A549 (cell line): ENCODE data around the gene ELF4. TPM values are rescaled to one million over a fixed set of nuclear protein-coding genes. Genes with fewer than 3 reads are reported as not detected.

Experiments used
- ATAC-seq, 2 experiments: fragments of 200-7000 bp in 1 of 2; fragments of >200 bp in 1 of 2; cut with Nextera tagmentation in 1 of 2; cut with Tn5 transposase in 1 of 2; 3 replicates each; pipeline versions ENCODE4 v1.8.0 to v1.9.1; 2018 to 2020; ENCODE audit warnings: mild to moderate bottlenecking in 1 of 2, moderate library complexity in 1 of 2
- CTCF ChIA-PET: fragments of 300-600 bp; sonication (Branson Sonifier 250); formaldehyde crosslinking; extraction: SDS; loops from one replicate; lab custom pipeline; 2021; ENCODE audit warnings: antibody characterized with exemption, inconsistent platforms; lab: Yijun Ruan, JAX
- POLR2A ChIA-PET: fragments of 350-600 bp; formaldehyde crosslinking; extraction: SDS; loops from one replicate; lab custom pipeline; 2021; ENCODE audit warnings: antibody characterized with exemption, inconsistent platforms; lab: Yijun Ruan, JAX
- DNase-seq, 2 experiments: peaks; one replicate each; pipeline versions ENCODE4 v3.0.0 to v3.0.0-alpha.2; 2011 to 2016; ENCODE audit warnings: low read depth in 1 of 2, low spot score in 1 of 2
- FAIRE-seq: peaks from 2 replicates; lab custom pipeline; 2011; peaks lifted over from hg19 to GRCh38; lab: Jason Lieb, UNC
- H3K27ac ChIP-seq, 2 experiments: fragments of >200 bp; sonication (Bioruptor Twin); formaldehyde crosslinking; 3 replicates each; pipeline ENCODE4 v1.5.1; 2016 to 2017
- H3K4me1 ChIP-seq: fragments of >200 bp; sonication (Bioruptor Twin); formaldehyde crosslinking; 3 replicates; pipeline ENCODE4 v1.6.1; 2016
- H3K4me2 ChIP-seq: fragments of >200 bp; sonication (Bioruptor Twin); formaldehyde crosslinking; 3 replicates; pipeline ENCODE4 v1.6.1; 2016
- H3K4me3 ChIP-seq: fragments of >200 bp; sonication (Bioruptor Twin); formaldehyde crosslinking; 3 replicates; pipeline ENCODE4 v1.5.1; 2016
- H3K9me3 ChIP-seq: fragments of >200 bp; sonication (Bioruptor Twin); formaldehyde crosslinking; 3 replicates; pipeline ENCODE4 v1.6.1; 2016
- BHLHE40 ChIP-seq: IDR thresholded peaks from 2 replicates; pipeline ENCODE4 v1.6.1; 2012; ENCODE audit warnings: low read depth, low read length, inconsistent platforms
- CEBPB ChIP-seq, 2 experiments: fragments of >200 bp in 1 of 2; sonication (Bioruptor Twin) in 1 of 2; formaldehyde crosslinking in 1 of 2; IDR thresholded peaks; 2 replicates each; pipeline ENCODE4 v1.6.1; 2012 to 2016
- EHMT2 ChIP-seq: fragments of 200-600 bp; sonication (generic); IDR thresholded peaks from 2 replicates; pipeline ENCODE4 v1.6.1; 2016; ENCODE audit warnings: antibody characterized with exemption, low read depth, mild to moderate bottlenecking, moderate library complexity
- GATA3 ChIP-seq: IDR thresholded peaks from 2 replicates; pipeline ENCODE4 v1.6.1; 2012; ENCODE audit warnings: borderline replicate concordance
- HEYL ChIP-seq: fragments of 250-450 bp; sonication (Bioruptor Pico); IDR thresholded peaks from 2 replicates; pipeline ENCODE4 v1.8.0; 2021; ENCODE audit warnings: mild to moderate bottlenecking, moderate library complexity
- HOXA7 ChIP-seq: fragments of 250-450 bp; sonication (Bioruptor Pico); IDR thresholded peaks from 2 replicates; pipeline ENCODE4 v1.5.0; 2020; ENCODE audit warnings: mild to moderate bottlenecking, moderate library complexity
- HOXB5 ChIP-seq: fragments of 250-450 bp; sonication (Bioruptor Pico); IDR thresholded peaks from 2 replicates; pipeline ENCODE4 v1.5.0; 2020; ENCODE audit warnings: mild to moderate bottlenecking, moderate library complexity
- JUN ChIP-seq, 2 experiments: fragments of >200 bp; sonication (Bioruptor Twin); formaldehyde crosslinking; IDR thresholded peaks; 2 replicates in 1 of 2; 3 replicates in 1 of 2; pipeline ENCODE4 v1.6.1; 2016 to 2017
- KDM1A ChIP-seq: fragments of 200-600 bp; sonication (generic); IDR thresholded peaks from 2 replicates; pipeline ENCODE4 v1.6.1; 2016; ENCODE audit warnings: low read depth, mild to moderate bottlenecking
- NPAS2 ChIP-seq: fragments of 250-450 bp; sonication (Bioruptor Pico); IDR thresholded peaks from 2 replicates; pipeline ENCODE4 v1.8.0; 2022; ENCODE audit warnings: mild to moderate bottlenecking, moderate library complexity, borderline replicate concordance
- NR3C1 ChIP-seq: fragments of >200 bp; sonication (Bioruptor Twin); formaldehyde crosslinking; IDR thresholded peaks from 3 replicates; pipeline ENCODE4 v1.6.1; 2017
- POLR2A ChIP-seq: IDR thresholded peaks from 2 replicates; pipeline ENCODE4 v1.6.1; 2012; ENCODE audit warnings: mild to moderate bottlenecking, low read length
- RARB ChIP-seq: fragments of 250-450 bp; sonication (Bioruptor Pico); IDR thresholded peaks from 2 replicates; pipeline ENCODE4 v1.8.0; 2021; ENCODE audit warnings: mild to moderate bottlenecking, moderate library complexity
- RFX5 ChIP-seq: fragments of 450-650 bp; IDR thresholded peaks from 2 replicates; pipeline ENCODE4 v1.7.1; 2014; ENCODE audit warnings: antibody characterized with exemption, mild to moderate bottlenecking, moderate library complexity
- RNF2 ChIP-seq: fragments of 200-600 bp; sonication (generic); IDR thresholded peaks from 2 replicates; pipeline ENCODE4 v1.6.1; 2016; ENCODE audit warnings: low read depth, mild to moderate bottlenecking, antibody characterized with exemption, moderate library complexity, borderline replicate concordance
- SMC3 ChIP-seq: fragments of >200 bp; sonication (Bioruptor Twin); formaldehyde crosslinking; IDR thresholded peaks from 3 replicates; pipeline ENCODE4 v1.6.1; 2018; ENCODE audit warnings: inconsistent platforms
- TFCP2L1 ChIP-seq: fragments of 250-450 bp; sonication (Bioruptor Pico); IDR thresholded peaks from 2 replicates; pipeline ENCODE4 v1.5.0; 2021; ENCODE audit warnings: mild to moderate bottlenecking
- TP53 ChIP-seq: fragments of 250-450 bp; sonication (Bioruptor Pico); IDR thresholded peaks from 2 replicates; pipeline ENCODE4 v1.5.0; 2021; ENCODE audit warnings: mild to moderate bottlenecking, moderate library complexity
- WGBS: methylation state at CpG from one replicate; pipeline ENCODE4 v1.1.6; 2017; ENCODE audit errors: missing lambda C conversion rate; 5-methylcytosine and 5-hydroxymethylcytosine counted together
- polyA plus RNA-seq, 4 experiments: library from polyadenylated mRNA; depleted of rRNA in 3 of 4; stranded (reverse); fragments of >200 nt; fragmentation: RNase III in 1 of 4; extraction: RNeasy Plus Mini Kit Qiagen cat#74134 plus additional on column Dnase treatment in 1 of 4; gene quantifications; 2 replicates in 3 of 4; 3 replicates in 1 of 4; pipeline ENCODE4 v1.2.3, GENCODE V29; 2011 to 2017
- TF ChIP-seq, protein P1 (sequence below): IDR thresholded peaks from 2 replicates; pipeline ENCODE4 v1.6.1; 2012; ENCODE audit warnings: low read depth, borderline replicate concordance
- TF ChIP-seq, protein P2 (sequence below): fragments of 250-450 bp; sonication (Bioruptor Pico); IDR thresholded peaks from 2 replicates; pipeline ENCODE4 v1.5.0; 2020; ENCODE audit warnings: low read depth, mild to moderate bottlenecking, moderate library complexity
- TF ChIP-seq, protein P3 (sequence below): fragments of 200-600 bp; sonication (generic); IDR thresholded peaks from 2 replicates; pipeline ENCODE4 v1.6.1; 2016; ENCODE audit warnings: antibody characterized with exemption, mild to moderate bottlenecking, moderate library complexity

The ELF4 gene
- polyA plus RNA-seq, 2 of the 4 experiments (the other 2 are of a cell fraction) = 16.0 to 18.0 TPM

DNA sequence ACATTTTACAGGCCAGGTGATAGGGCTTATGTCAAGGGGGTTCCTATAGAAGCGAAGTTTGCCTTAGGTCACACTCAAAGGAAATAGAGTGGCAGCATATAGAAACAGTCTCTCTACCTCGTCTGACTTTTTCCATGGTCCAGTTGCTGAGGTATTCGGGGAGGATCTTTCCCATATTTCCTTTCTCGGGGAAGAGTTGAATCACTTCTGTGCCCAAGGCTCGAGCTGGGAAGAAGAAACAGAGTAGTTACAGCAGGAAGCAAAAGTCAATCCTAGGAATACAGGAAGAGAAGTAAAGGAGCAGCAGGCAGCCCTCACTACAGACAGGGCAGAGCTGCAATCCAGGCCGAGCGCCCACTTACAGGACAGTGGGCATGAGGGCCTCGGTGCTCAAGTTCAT is 26.7 kb upstream of the ELF4 start:
- H3K4me3 ChIP-seq = no peak overlapping the region
- no peak overlapping the region for H3K4me2 ChIP-seq
- TF ChIP-seq, protein P1, sequence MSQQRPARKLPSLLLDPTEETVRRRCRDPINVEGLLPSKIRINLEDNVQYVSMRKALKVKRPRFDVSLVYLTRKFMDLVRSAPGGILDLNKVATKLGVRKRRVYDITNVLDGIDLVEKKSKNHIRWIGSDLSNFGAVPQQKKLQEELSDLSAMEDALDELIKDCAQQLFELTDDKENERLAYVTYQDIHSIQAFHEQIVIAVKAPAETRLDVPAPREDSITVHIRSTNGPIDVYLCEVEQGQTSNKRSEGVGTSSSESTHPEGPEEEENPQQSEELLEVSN = no peak
- TF ChIP-seq GATA3 (no peak), BHLHE40 (no peak), HEYL (no peak), EHMT2 (no peak), HOXA7 (CRISPR knock-in tag) (no peak), NR3C1 (no peak), TFCP2L1 (no peak), RFX5 (no peak), KDM1A (no peak), RARB (CRISPR knock-in tag) (no peak), NPAS2 (no peak), RNF2 (no peak), HOXB5 (no peak), JUN (IDR thresholded peaks at IDR 0.05) (no peak), SMC3 (no peak)
- TF ChIP-seq, protein P2, sequence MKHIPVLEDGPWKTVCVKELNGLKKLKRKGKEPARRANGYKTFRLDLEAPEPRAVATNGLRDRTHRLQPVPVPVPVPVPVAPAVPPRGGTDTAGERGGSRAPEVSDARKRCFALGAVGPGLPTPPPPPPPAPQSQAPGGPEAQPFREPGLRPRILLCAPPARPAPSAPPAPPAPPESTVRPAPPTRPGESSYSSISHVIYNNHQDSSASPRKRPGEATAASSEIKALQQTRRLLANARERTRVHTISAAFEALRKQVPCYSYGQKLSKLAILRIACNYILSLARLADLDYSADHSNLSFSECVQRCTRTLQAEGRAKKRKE = no peak
- TF ChIP-seq, protein P3, sequence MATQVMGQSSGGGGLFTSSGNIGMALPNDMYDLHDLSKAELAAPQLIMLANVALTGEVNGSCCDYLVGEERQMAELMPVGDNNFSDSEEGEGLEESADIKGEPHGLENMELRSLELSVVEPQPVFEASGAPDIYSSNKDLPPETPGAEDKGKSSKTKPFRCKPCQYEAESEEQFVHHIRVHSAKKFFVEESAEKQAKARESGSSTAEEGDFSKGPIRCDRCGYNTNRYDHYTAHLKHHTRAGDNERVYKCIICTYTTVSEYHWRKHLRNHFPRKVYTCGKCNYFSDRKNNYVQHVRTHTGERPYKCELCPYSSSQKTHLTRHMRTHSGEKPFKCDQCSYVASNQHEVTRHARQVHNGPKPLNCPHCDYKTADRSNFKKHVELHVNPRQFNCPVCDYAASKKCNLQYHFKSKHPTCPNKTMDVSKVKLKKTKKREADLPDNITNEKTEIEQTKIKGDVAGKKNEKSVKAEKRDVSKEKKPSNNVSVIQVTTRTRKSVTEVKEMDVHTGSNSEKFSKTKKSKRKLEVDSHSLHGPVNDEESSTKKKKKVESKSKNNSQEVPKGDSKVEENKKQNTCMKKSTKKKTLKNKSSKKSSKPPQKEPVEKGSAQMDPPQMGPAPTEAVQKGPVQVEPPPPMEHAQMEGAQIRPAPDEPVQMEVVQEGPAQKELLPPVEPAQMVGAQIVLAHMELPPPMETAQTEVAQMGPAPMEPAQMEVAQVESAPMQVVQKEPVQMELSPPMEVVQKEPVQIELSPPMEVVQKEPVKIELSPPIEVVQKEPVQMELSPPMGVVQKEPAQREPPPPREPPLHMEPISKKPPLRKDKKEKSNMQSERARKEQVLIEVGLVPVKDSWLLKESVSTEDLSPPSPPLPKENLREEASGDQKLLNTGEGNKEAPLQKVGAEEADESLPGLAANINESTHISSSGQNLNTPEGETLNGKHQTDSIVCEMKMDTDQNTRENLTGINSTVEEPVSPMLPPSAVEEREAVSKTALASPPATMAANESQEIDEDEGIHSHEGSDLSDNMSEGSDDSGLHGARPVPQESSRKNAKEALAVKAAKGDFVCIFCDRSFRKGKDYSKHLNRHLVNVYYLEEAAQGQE = no peak
- no peaks in the 10 kb centered on the region for H3K4me1 ChIP-seq
- FAIRE-seq (no peak), ATAC-seq (no peak), DNase-seq (no peak)
- no peak overlapping the region for H3K27ac ChIP-seq
- ChIA-PET POLR2A (no interaction called here), CTCF (interaction anchor here (1.8 to 2.7 kb wide), 2 partner anchors 16 to 56 kb away, joined by 8 to 10 read pairs; no protein-coding TSS in a partner anchor)
- WGBS = 97% methylated on average over 8 of the region's 8 CpGs
- no peaks in the 10 kb centered on the region for H3K9me3 ChIP-seq

DNA sequence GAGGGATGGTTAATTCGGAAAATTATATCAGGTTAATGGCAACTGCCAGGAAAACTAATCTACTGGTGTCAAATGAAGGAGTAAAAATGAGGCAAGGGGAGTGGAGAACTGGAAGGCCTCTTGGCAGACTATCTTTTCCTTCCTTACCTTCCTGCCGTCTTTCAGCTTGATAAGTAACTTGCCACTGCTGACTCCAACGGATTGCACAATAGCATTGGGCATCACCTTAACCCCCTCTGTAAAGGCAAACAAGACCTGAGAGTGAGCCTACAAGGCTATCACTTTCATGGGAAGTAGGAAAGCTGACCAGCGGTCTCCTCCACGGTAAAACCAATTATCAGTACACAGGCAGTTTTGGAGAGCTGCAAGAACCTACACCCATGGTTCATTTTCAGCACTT is 26.2 kb upstream of the ELF4 start:
- H3K4me1 ChIP-seq = no peaks in the 10 kb centered on the region
- TF ChIP-seq CEBPB (IDR thresholded peaks at IDR 0.05) (0 out of 4 replicates have a peak, but pooled peaks of 1 of the 2 experiments have one; percentile 17), TFCP2L1 (no peak)
- no peaks in the 10 kb centered on the region for H3K9me3 ChIP-seq
- ChIA-PET CTCF (interaction anchor here (1.8 to 2.7 kb wide), 2 partner anchors 15 to 56 kb away, joined by 8 to 10 read pairs; no protein-coding TSS in a partner anchor), POLR2A (no interaction called here)
- DNase-seq (no peak), ATAC-seq (no peak), FAIRE-seq (no peak)
- no peak overlapping the region for H3K27ac ChIP-seq
- 78% methylated on average over 5 of the region's 5 CpGs for WGBS
- no peak overlapping the region for H3K4me2 ChIP-seq
- H3K4me3 ChIP-seq = no peak overlapping the region

DNA sequence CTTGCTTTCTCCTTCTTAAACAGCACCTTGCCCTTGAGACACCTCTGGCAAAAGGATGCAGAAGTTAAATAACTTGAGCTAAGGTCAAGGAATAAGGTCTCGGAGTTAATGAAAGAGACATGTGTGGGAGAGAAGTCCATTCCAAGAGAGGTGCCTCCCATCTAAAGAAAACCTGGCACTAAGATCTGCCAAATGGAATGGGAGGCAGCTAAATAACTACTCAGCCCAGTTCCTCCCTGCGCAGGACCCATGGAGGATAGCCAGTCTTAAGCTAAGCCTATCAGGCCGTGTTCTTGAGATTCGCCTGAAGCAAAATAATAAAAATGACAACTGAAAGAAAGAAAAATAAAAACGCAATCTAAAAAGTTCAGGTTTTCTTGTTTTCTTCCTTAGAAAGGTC is 20.7 kb upstream of the ELF4 start:
- TF ChIP-seq POLR2A (no peak), EHMT2 (no peak), SMC3 (no peak), TP53 (CRISPR knock-in tag) (no peak)
- no peaks in the 10 kb centered on the region for H3K9me3 ChIP-seq
- WGBS = 98% methylated on average over 5 of the region's 5 CpGs
- H3K4me3 ChIP-seq = no peak overlapping the region
- H3K4me1 ChIP-seq = no peaks in the 10 kb centered on the region
- DNase-seq (no peak), FAIRE-seq (no peak), ATAC-seq (no peak)
- no peak overlapping the region for H3K27ac ChIP-seq
- ChIA-PET POLR2A (no interaction called here), CTCF (interaction anchor here (1.8 kb wide), 1 partner anchor 9 kb away, joined by 7 read pairs; no protein-coding TSS in a partner anchor)
- H3K4me2 ChIP-seq = no peak overlapping the region
